Stimulated activated CD4-positive, alpha-beta T cell treated with anti-CD3 and anti-CD28 coated beads, Interleukin-2, amount 100 ng/mL, for 4 hours (primary cell): ENCODE measurements around the gene KDM6A.
"Not testable (repeated sequence)": the region's sequence is repeated elsewhere in the genome, so short reads cannot be mapped to it uniquely, and the experiment has no call there.

ENCODE experiments used
- DNase-seq: peaks from one replicate; pipeline ENCODE4 v3.0.0-alpha.2; 2020; ENCODE audit warnings: low read depth

Gene KDM6A

DNA sequence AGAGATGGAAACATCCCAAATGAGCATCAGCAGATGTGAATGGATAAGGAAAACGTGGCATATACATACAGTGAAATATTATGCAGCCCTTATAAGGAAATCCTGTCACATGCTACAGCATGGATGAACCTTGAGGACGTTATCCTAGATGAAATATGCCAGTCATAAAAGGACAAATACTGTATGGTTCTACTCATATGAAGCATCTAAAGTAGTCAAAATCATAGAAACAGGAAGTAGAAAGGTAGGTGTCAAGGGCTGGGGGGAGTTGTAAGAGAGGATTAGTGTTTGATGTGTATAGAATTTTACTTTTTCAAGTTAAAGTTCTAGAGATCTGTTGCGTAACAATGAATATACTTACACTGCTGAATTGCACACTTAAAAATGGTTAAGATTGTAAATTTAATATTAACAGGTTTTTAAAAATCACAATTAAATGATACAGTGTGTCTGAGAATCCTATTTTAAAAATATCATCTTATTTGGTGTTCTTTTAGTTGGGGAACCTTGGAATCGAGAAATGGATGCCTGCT is 58.5 kb downstream of the KDM6A start:
- DNase-seq, result no peak

DNA sequence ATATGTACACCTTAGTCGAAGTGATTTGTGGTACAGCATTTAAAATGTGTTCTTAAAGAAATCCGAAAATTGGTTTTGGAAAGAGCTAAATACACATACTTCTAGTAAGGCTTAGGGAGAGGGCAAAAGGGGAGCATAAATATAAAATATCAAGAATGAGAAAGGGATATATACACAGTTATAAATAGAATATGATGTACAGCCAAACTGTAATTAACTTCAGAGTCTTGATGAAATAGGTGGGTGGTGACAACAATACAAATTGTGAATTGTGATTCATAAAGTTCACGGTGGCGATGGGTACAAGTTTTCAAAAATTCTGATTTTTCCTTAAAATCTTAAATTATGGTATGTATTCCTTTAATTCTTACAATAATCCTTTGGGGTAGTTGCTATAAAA is 62.2 kb downstream of the KDM6A start:
- DNase-seq, result no peak

GRCh38 chrX:44935640-44936039 is 62.7 kb downstream of the KDM6A start:
- DNase-seq, result no peak

GRCh38 chrX:44937606-44938005 is 64.6 kb downstream of the KDM6A start:
- DNase-seq, result no peak

DNA sequence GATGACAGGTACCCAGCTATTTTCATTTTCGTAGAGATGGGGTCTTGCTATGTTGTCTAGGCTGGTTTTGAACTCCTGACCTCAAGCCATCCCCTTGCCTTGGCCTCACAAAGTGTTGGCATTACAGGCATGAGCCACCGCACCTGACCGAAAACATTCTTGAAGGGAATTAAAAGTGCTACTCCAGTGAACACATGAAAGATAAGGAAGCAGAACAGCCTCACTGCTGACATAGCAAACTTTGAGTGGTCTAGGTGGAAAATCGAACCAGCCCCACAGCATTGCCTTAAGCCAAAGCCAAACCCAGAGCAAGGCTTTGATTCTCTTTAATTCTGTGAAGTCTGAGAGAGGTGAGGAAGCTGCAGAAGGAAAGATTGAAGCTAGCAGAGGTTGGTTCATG is 65.1 kb downstream of the KDM6A start:
- no peak for DNase-seq

- DNase-seq, result not testable (repeated sequence)
Observed at GRCh38 chrX:44940541-44940940, 67.6 kb downstream of the KDM6A start.

- DNase-seq, result no peak
Observed at GRCh38 chrX:44943007-44943406, 70.0 kb downstream of the KDM6A start.

DNA sequence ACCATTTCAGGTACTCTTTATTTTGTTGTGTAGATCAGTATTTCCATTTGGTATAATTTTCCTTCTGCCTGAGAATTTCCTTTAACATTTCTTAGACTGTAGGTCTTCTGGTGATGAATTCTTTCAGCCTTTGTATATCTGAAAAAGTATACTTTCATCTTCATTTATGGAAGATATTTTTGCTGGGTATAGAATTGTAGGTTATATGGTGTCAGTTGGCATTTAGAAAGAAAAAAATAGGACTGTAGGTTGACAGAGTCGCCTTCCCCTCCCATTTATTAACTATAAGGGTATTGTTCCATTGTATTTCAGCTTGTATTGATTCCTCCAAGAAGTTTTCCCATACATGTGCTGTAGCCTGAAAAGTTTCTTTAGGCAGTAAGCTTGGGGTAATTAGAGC is 71.9 kb downstream of the KDM6A start:
- DNase-seq, result no peak

GRCh38 chrX:44945736-44946135 is 72.7 kb downstream of the KDM6A start:
- no peak for DNase-seq

GRCh38 chrX:44946771-44947170 is 73.8 kb downstream of the KDM6A start:
- no peak for DNase-seq

- no peak for DNase-seq
Observed at GRCh38 chrX:44947995-44948394, 75.0 kb downstream of the KDM6A start.

GRCh38 chrX:44948406-44948805 is 75.4 kb downstream of the KDM6A start:
- no peak for DNase-seq

GRCh38 chrX:44949125-44949524 is 76.1 kb downstream of the KDM6A start:
- no peak for DNase-seq

GRCh38 chrX:44950471-44951366 is 77.7 kb downstream of the KDM6A start:
- not testable (repeated sequence) for DNase-seq

- no peak for DNase-seq
Observed at GRCh38 chrX:44951572-44952067, 78.6 kb downstream of the KDM6A start.

DNA sequence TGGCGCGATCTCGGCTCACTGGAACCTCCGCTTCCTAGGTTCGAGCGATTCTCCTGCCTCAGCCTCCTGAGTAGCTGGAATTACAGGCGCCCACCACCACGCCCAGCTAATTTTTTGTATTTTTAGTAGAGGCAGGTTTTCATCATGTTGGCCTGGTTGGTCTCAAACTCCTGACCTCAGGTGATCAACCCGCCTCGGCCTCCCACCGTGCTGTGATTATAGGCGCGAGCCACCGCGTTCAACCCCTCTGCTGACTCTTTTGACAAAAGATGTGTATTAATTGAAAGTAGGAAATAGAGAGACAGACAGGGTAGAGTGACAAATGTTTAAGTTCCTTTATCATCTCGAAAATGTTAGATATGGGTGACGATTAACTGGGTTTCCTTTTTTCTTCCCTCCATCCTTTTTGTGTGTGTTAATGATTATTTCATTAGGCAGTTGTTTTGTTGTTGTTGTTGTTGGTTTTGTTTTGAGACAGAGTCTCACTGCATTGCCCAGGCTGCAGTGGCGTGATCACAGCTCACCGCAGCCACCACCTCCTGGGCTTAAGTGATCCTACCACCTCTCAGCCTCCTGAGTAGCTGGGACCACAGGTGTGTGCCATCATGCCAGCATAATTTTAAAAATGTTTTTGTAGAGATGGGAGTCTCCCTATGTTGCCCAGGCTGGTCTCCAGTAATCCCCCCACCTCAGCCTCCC is 79.5 kb downstream of the KDM6A start:
- no peak for DNase-seq

GRCh38 chrX:44953734-44954502 is 80.9 kb downstream of the KDM6A start:
- DNase-seq, result no peak

DNA sequence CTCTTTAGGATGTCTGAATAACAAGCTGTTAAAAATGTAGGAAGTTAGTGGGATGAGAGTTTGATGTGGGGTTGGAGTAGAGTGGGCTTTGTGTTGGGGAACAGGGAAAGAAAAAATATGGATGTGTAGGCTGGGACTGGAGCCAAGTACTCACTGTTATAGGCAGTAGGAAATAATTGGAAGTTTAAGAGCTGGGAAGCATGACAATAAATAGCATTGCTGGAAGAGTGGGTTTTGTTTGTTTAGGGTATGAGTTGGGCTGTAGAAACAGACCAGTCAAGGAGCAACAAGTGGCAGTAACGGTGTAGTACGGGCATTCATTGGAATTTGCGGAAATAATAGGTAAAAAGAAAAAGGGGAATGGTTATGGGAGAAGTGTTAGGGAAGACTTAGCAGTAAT is 81.6 kb downstream of the KDM6A start:
- no peak for DNase-seq

- no peak for DNase-seq
Observed at GRCh38 chrX:44957848-44958247, 84.9 kb downstream of the KDM6A start.

DNA sequence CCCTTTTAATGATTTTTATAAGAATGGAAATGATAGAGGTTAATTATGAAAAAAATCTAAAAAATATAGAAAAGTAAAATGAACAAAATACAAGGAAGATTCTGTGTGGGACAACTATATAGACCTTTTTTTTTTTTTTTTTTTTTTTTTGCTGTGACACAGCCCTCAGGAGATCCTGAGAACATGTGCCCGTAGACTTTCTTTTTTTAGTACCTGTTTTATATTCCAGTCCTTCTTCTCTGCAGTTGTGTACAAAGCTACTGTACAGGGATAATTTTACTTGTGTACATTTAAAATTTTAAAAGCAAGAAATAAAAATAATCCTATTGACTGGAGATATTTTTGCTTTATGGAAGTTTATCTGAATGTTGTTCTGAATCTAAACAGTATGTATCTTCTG is 85.5 kb downstream of the KDM6A start:
- DNase-seq, result no peak

DNA sequence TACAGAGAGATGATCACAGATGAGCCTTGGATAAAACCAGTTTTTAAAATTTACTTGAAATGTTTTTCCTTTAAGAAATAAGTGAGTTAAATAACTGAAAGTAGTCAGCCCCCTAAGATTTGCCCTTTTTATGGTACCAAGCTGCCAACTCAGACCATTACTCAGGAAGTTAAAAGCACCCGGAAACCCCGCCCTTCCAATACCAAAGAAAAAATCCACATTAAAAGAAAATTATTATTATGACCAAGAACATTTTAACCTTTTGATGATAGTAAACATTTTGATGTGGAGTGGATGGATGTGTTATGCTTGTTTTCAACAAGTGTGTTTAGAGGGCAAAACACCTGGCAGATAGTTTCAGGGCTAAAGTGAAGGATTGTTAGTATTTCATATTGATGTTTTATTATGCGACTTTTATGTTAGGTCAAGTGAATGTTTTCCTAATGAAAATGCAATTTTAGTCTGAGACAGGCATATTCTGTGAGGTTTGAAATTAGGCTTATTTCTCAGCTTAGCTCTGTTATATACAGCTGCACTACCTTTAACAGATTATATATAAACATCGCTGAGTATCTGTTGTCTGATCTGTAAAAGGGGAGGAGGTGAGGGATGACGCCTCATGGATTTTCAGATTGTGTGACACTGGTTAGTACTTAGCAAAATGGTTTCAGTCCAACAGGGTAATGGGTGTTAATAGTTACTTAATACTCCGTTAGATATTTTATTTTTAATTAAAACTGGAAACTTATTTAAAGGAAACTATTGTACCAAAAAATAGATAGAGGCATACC is 89.0 kb downstream of the KDM6A start:
- DNase-seq, result no peak
